Neuronal stem cell (in vitro differentiated cells): ENCODE data around the gene ADAMTS18.

Source experiments
- DNase-seq: peaks from one replicate; pipeline ENCODE4 v3.0.0-alpha.2; 2013; ENCODE audit warnings: low spot score
- H2AFZ ChIP-seq: one replicate; pipeline ENCODE4 v1.6.1; 2013; ENCODE audit warnings: mild to moderate bottlenecking, low read length, inconsistent platforms
- H2AK5ac ChIP-seq: 2 replicates; pipeline ENCODE4 v1.6.1; 2013; ENCODE audit warnings: low read depth, mild to moderate bottlenecking, inconsistent platforms, low read length, moderate library complexity, mixed read lengths
- H2BK120ac ChIP-seq: 2 replicates; pipeline ENCODE4 v1.6.1; 2013; ENCODE audit warnings: low read depth, mild to moderate bottlenecking, inconsistent platforms, low read length, moderate library complexity, mixed read lengths
- H2BK12ac ChIP-seq: one replicate; pipeline ENCODE4 v1.6.1; 2013; ENCODE audit warnings: low read length, inconsistent platforms
- H2BK15ac ChIP-seq: 2 replicates; pipeline ENCODE4 v1.6.1; 2013; ENCODE audit warnings: mild to moderate bottlenecking, low read length, inconsistent platforms, mixed read lengths
- H2BK5ac ChIP-seq: one replicate; pipeline ENCODE4 v1.6.1; 2013; ENCODE audit warnings: inconsistent platforms, mild to moderate bottlenecking, low read length, moderate library complexity
- H3K14ac ChIP-seq: one replicate; pipeline ENCODE4 v1.6.1; 2013; ENCODE audit warnings: low read length, inconsistent platforms
- H3K18ac ChIP-seq: 2 replicates; pipeline ENCODE4 v1.6.1; 2013; ENCODE audit warnings: low read length, inconsistent platforms
- H3K23ac ChIP-seq: 2 replicates; pipeline ENCODE4 v1.6.1; 2013; ENCODE audit warnings: low read depth, mild to moderate bottlenecking, mixed read lengths, low read length, inconsistent platforms; ENCODE audit not compliant: poor library complexity
- H3K27ac ChIP-seq: replicated peaks from 3 replicates; pipeline ENCODE4 v1.5.1; 2013; ENCODE audit warnings: low read length, inconsistent platforms
- H3K27me3 ChIP-seq, 3 experiments: 2 replicates each; pipeline ENCODE4 v1.6.1; 2013; ENCODE audit warnings: low read length in 3 of 3, mild to moderate bottlenecking in 2 of 3, inconsistent platforms in 1 of 3, low read depth in 1 of 3, mixed read lengths in 1 of 3, moderate library complexity in 1 of 3; ENCODE audit not compliant: control insufficient read depth in 3 of 3, insufficient read depth in 3 of 3
- H3K36me3 ChIP-seq, 2 donors: replicated peaks in 1 of 2; 2 replicates each; pipeline ENCODE4 v1.6.1; 2013; ENCODE audit warnings: low read length in 2 of 2; ENCODE audit not compliant: control insufficient read depth in 2 of 2, insufficient read depth in 2 of 2
- H3K4ac ChIP-seq: 2 replicates; pipeline ENCODE4 v1.6.1; 2013; ENCODE audit warnings: inconsistent platforms, mild to moderate bottlenecking, low read length, moderate library complexity
- H3K4me1 ChIP-seq, 2 donors: 1 replicate in 1 of 2; 2 replicates in 1 of 2; pipeline ENCODE4 v1.6.1; 2013; ENCODE audit warnings: low read length in 2 of 2, low read depth in 1 of 2; ENCODE audit not compliant: control insufficient read depth in 2 of 2, insufficient read depth in 1 of 2
- H3K4me2 ChIP-seq: one replicate; pipeline ENCODE4 v1.6.1; 2013; ENCODE audit warnings: mild to moderate bottlenecking, low read length, inconsistent platforms; ENCODE audit not compliant: insufficient read depth, poor library complexity, severe bottlenecking
- H3K4me3 ChIP-seq, 2 donors: 2 replicates each; pipeline ENCODE4 v1.5.1; 2013; ENCODE audit warnings: low read length in 2 of 2, mild to moderate bottlenecking in 2 of 2, inconsistent platforms in 1 of 2, moderate library complexity in 1 of 2
- H3K79me1 ChIP-seq: one replicate; pipeline ENCODE4 v1.6.1; 2013; ENCODE audit warnings: low read depth, mild to moderate bottlenecking, inconsistent platforms, low read length, moderate library complexity
- H3K9ac ChIP-seq: one replicate; pipeline ENCODE4 v1.6.1; 2013; ENCODE audit warnings: mild to moderate bottlenecking, low read depth, low read length, inconsistent platforms; ENCODE audit not compliant: poor library complexity
- H3K9me3 ChIP-seq, 2 donors: replicated peaks in 1 of 2; 2 replicates each; pipeline versions ENCODE3 to v1.6.1; 2013; ENCODE audit warnings: low read length in 2 of 2, mild to moderate bottlenecking in 2 of 2, inconsistent platforms in 1 of 2, low read depth in 1 of 2, mixed read lengths in 1 of 2, moderate library complexity in 1 of 2; ENCODE audit not compliant: control insufficient read depth in 2 of 2, insufficient read depth in 1 of 2
- H4K8ac ChIP-seq: one replicate; pipeline ENCODE4 v1.6.1; 2013; ENCODE audit warnings: low read depth, mild to moderate bottlenecking, inconsistent platforms, low read length, moderate library complexity
- H4K91ac ChIP-seq: one replicate; pipeline ENCODE4 v1.6.1; 2013; ENCODE audit warnings: low read length, low read depth, mild to moderate bottlenecking, inconsistent platforms; ENCODE audit not compliant: poor library complexity
- WGBS, 2 donors: extraction: QIAGEN DNeasy Blood & Tissue Kit; methylation state at CpG; one replicate each; pipeline ENCODE4 v1.1.7; 2013; ENCODE audit warnings: missing lambda C conversion rate in 2 of 2, mixed read lengths in 1 of 2; ENCODE audit not compliant: insufficient read length in 2 of 2, insufficient replicate concordance in 1 of 2; ENCODE audit errors: extremely low coverage in 2 of 2; 5-methylcytosine and 5-hydroxymethylcytosine counted together

Gene ADAMTS18

DNA sequence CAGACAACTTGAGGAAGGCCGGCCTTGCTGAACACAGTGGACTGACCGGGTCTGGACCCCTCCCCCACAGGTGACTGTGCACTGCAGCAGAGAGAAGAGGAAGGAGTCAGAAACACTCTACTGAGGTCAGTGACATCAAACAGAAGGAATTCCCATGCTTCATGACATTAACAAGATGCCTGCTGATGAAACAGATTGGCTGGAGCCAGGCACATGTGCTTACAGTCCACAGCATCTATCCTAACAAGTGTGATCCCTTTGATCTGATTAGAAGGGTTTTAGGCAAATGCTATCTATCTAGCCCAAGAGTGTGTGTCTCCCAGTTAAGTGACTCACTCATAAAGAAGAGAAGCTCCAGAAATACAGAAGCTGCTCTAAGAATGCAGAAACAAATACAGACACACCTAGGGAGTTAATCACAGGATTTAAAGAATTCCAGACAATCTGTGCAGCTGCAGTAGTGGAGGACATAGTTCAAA lies 145.5 kb downstream of the ADAMTS18 start:
- no peak overlapping the region for H2BK15ac ChIP-seq
- no peak for DNase-seq
- no peak overlapping the region for H3K4me3 ChIP-seq
- no peak overlapping the region for H2AFZ ChIP-seq
- no peak overlapping the region for H2AK5ac ChIP-seq
- no peak overlapping the region for H2BK120ac ChIP-seq
- H3K79me1 ChIP-seq: no peaks in the 10 kb centered on the region
- H3K9ac ChIP-seq: no peak overlapping the region
- peaks cover 0 to 5% of the 10 kb centered on the region in 2 donors for H3K4me1 ChIP-seq
- H4K91ac ChIP-seq: no peak overlapping the region
- H4K8ac ChIP-seq: no peak overlapping the region
- no peaks in the 10 kb centered on the region for H3K36me3 ChIP-seq
- no peak overlapping the region for H2BK12ac ChIP-seq
- WGBS, 2 donors: no CpG with 5 or more reads among the region's 2 CpGs
- no peak overlapping the region for H3K27ac ChIP-seq
- no peak overlapping the region for H2BK5ac ChIP-seq
- H3K18ac ChIP-seq: no peak overlapping the region
- no peak overlapping the region for H3K4me2 ChIP-seq
- H3K14ac ChIP-seq: no peak overlapping the region
- no peak overlapping the region for H3K4ac ChIP-seq
- H3K23ac ChIP-seq: no peak overlapping the region
- no peaks in the 10 kb centered on the region for H3K27me3 ChIP-seq
- H3K9me3 ChIP-seq: no peaks in the 10 kb centered on the region

DNA sequence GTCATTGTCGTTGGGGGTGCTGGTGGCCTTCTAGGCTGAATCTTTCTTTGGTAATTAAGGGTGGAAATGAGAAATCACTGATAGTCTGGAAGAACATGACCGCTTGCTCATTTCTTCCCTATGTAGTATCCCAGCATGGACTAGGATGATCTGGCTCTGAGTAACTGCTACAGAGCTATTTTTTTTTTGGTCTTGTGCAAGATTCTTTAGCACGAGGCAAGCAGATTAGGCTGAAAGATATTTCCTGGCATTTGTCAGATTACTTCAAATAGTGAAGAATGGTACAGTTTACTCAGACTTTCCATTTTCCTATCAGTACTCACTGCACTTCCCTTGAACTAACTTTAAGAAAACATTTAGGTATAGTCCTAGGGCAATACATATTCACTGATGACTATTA lies 146.6 kb downstream of the ADAMTS18 start:
- Histone ChIP-seq H3K23ac (no peak overlapping the region), H3K79me1 (no peaks in the 10 kb centered on the region), H2BK5ac (no peak overlapping the region), H4K91ac (no peak overlapping the region), H3K14ac (no peak overlapping the region), H2AK5ac (no peak overlapping the region), H3K4me3 (no peak overlapping the region), H4K8ac (no peak overlapping the region), H2BK12ac (no peak overlapping the region), H2BK120ac (no peak overlapping the region), H3K4me1 (peaks cover 0 to 5% of the 10 kb centered on the region in 2 donors), H3K4me2 (no peak overlapping the region), H3K9ac (no peak overlapping the region), H2BK15ac (no peak overlapping the region), H3K27me3 (no peaks in the 10 kb centered on the region), H2AFZ (no peak overlapping the region), H3K27ac (no peak overlapping the region), H3K36me3 (no peaks in the 10 kb centered on the region), H3K9me3 (no peaks in the 10 kb centered on the region), H3K18ac (no peak overlapping the region), H3K4ac (no peak overlapping the region)
- no peak for DNase-seq
- no CpG with 5 or more reads among the region's 3 CpGs for WGBS, 2 donors

DNA sequence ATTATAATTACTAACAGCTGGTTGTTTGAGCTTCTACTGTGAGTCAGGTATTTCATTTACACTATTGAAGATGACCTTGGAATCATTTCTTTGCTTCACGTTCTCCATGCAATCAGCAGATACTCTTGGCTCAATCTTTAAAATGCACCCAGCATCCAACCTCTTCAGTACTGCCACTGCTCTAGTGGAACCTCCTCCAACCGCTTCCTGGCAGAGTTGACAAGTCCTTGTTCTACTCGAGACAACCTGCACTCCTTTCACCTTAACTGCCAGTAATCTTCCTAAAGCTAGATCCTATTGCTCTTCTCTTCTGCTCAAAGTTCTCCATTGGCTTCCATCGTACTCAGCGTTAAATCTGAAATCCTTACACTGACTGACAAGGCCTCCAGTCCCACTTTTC lies 149.2 kb downstream of the ADAMTS18 start:
- H2BK15ac ChIP-seq: no peak overlapping the region
- no peak overlapping the region for H3K23ac ChIP-seq
- no peak overlapping the region for H3K9ac ChIP-seq
- no peak overlapping the region for H2BK120ac ChIP-seq
- H3K9me3 ChIP-seq: no peaks in the 10 kb centered on the region
- H3K14ac ChIP-seq: no peak overlapping the region
- H3K4me3 ChIP-seq: no peak overlapping the region
- no peak for DNase-seq
- no peak overlapping the region for H4K91ac ChIP-seq
- no CpG with 5 or more reads among the region's 5 CpGs for WGBS, 2 donors
- no peaks in the 10 kb centered on the region for H3K27me3 ChIP-seq
- no peak overlapping the region for H2BK12ac ChIP-seq
- H4K8ac ChIP-seq: no peak overlapping the region
- H3K4ac ChIP-seq: no peak overlapping the region
- H3K4me2 ChIP-seq: no peak overlapping the region
- no peak overlapping the region for H2AFZ ChIP-seq
- no peaks in the 10 kb centered on the region for H3K36me3 ChIP-seq
- no peaks in the 10 kb centered on the region for H3K79me1 ChIP-seq
- no peak overlapping the region for H2AK5ac ChIP-seq
- H3K27ac ChIP-seq: no peak overlapping the region
- H2BK5ac ChIP-seq: no peak overlapping the region
- H3K18ac ChIP-seq: no peak overlapping the region
- H3K4me1 ChIP-seq: peaks cover 0 to 5% of the 10 kb centered on the region in 2 donors

DNA sequence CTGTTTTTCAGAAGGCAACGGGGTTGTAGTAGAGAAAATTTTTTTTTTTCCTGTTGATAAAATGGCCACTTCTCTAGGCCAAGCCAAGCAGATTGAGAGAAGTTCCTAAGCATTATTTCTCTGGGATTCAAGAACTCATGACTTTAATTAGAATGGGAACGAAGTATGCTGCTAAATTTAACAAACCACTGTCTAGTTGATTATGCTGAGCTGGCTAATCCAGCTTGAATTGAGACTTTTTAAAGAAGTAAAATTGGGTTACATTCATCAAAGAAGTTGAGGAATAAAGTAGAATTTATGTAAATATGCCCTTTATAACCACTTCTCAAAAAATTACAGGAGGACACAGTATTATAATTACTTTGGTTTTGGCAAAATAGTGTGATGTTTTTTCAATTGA lies 152.5 kb downstream of the ADAMTS18 start:
- Histone ChIP-seq H4K91ac (no peak overlapping the region), H3K14ac (no peak overlapping the region), H2BK15ac (no peak overlapping the region), H2BK5ac (no peak overlapping the region), H3K27ac (no peak overlapping the region), H2AK5ac (no peak overlapping the region), H3K18ac (no peak overlapping the region), H3K79me1 (no peaks in the 10 kb centered on the region), H2AFZ (no peak overlapping the region), H3K27me3 (no peaks in the 10 kb centered on the region), H3K23ac (no peak overlapping the region), H3K4me3 (no peak overlapping the region), H3K9ac (no peak overlapping the region), H3K36me3 (no peaks in the 10 kb centered on the region), H3K9me3 (no peaks in the 10 kb centered on the region), H2BK12ac (no peak overlapping the region), H3K4me2 (no peak overlapping the region), H3K4ac (no peak overlapping the region), H2BK120ac (no peak overlapping the region), H4K8ac (no peak overlapping the region), H3K4me1 (peaks cover 0 to 1% of the 10 kb centered on the region in 2 donors)
- no peak for DNase-seq
- no CpG with 5 or more reads among the region's 2 CpGs for WGBS, 2 donors
